Esophagus squamous epithelium (tissue), 4 donors: ENCODE data around the gene TCF15.

Experiments
- CTCF ChIP-seq, 6 experiments: fragments of 450-650 bp in 4 of 6; fragments of 200-600 bp in 2 of 6; sonication (generic) in 2 of 6; IDR thresholded peaks; one replicate each; pipeline ENCODE4 v1.5.1; 2016 to 2019; ENCODE audit warnings: antibody characterized with exemption in 6 of 6, mild to moderate bottlenecking in 4 of 6, moderate library complexity in 4 of 6
- POLR2A ChIP-seq, 4 donors: fragments of 450-650 bp; IDR thresholded peaks; one replicate each; pipeline ENCODE4 v1.6.1; 2017; ENCODE audit warnings: antibody characterized with exemption in 4 of 4, mild to moderate bottlenecking in 4 of 4, moderate library complexity in 3 of 4

GRCh38 chr20:555976-556385 lies 54.1 kb downstream of the TCF15 start:
- TF ChIP-seq CTCF (IDR thresholded peaks at IDR 0.05) (no peak), POLR2A (IDR thresholded peaks at IDR 0.05) (no peak)
